ENCODE data around the gene POU2F2. TPM values are rescaled to one million over a fixed set of nuclear protein-coding genes. Genes with fewer than 3 reads are reported as not detected.
A peak's percentile ranks its signal among the peaks of the same experiment; 100 is the strongest.

POU2F2 gene
- total and polyA plus RNA-seq, 10 of the 15 experiments (the other 5 are each of a cell fraction or from before 2014, with no cell fraction given), result 4.4 to 62.4 (median 37.9) TPM

DNA sequence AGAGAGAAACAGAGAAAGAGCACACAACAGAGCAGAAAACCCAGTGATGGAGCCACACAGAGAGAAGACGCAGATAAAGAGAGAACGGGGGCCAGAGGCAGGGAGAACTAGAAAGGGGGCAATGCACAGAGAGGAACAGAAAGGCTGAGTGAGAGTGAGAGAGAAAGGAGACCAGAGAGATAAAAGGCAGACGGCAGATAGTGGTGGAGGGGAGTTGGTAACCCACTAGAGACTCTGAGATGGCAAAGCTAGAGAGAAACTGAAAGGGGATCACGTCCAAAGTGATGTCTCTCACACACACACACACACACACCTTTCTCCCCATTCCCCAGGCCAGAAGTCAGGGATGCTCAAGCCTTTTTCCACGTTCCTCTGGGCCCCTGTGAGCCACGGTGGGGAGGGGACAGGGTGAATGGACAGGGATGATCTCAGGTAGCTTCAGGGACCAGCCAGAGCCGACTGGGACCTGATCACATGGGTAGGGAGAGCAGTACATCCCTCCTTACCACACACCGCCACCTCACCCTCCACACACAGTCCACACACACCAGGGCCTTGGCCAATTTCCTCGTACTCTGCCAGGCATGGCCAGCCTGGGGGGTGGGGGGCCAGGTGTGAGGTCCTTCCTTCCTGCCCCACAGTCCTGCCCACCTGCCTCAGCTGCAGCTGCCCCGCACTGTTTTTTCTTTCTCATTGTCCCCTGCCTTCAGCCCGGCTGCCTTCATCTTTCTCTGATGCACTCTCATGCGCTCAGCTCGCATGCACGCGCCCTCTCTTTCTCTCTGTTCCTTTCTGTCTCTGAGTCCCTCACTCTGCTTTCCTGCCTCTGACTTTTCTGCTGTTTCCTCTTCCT, 22.5 kb upstream of the POU2F2 start:
- FAIRE-seq, result peak; percentile 75

More for the DNA sequence above, 22.5 kb upstream of the POU2F2 start:
- Histone ChIP-seq H3K36me3 (ENCODE audit: control insufficient read depth in 2 of 2, insufficient read depth in 2 of 2, low read length in 1 of 2) (no peaks in the 10 kb centered on the region), H3K79me2 (ENCODE audit: control insufficient read depth, insufficient read depth, low read length) (no peaks in the 10 kb centered on the region), H2AFZ (ENCODE audit: control insufficient read depth, low read depth, low read length) (0 out of 2 replicates have a peak overlapping the region, but pooled peaks have one; percentile 10), H3K9me3 (replicated peaks; ENCODE audit: control insufficient read depth, insufficient read depth, low read length) (no peaks in the 10 kb centered on the region), H3K4me2 (ENCODE audit: control insufficient read depth, insufficient read depth) (peak overlapping the region; percentile 48), H3K9ac (ENCODE audit: control insufficient read depth, insufficient read depth, low read length) (no peak overlapping the region; the same call in 1 of the 2 replicates), H3K27ac (ENCODE audit: control insufficient read depth, insufficient read depth) (no peak overlapping the region), H3K27me3 (replicated peaks in 1 of 2; ENCODE audit: control insufficient read depth in 2 of 2, insufficient read depth in 2 of 2, low read length in 1 of 2) (peaks cover 0 to 1% of the 10 kb centered on the region in 2 experiments; a peak in 1 of 4 replicates), H3K4me1 (ENCODE audit: control insufficient read depth, insufficient read depth, low read length) (peaks cover 9% of the 10 kb centered on the region), H4K20me1 (ENCODE audit: control insufficient read depth, insufficient read depth) (no peaks in the 10 kb centered on the region), H3K4me3 (0 out of 2 replicates have a peak overlapping the region, but pooled peaks have one; percentile 32)
- no TSS peak for BruUV-seq (replicated peaks)
- TF ChIP-seq ATF7 (IDR thresholded peaks at IDR 0.05; ENCODE audit: low read depth) (no peak), ASH2L (IDR thresholded peaks at IDR 0.05; ENCODE audit: borderline replicate concordance, low read depth) (no peak), CHD1 (IDR thresholded peaks at IDR 0.05; ENCODE audit: low read depth, low read length) (no peak), RFX5 (IDR thresholded peaks at IDR 0.05; ENCODE audit: low read depth, low read length) (no peak), ZNF274 (IDR thresholded peaks at IDR 0.05; ENCODE audit: insufficient read depth, insufficient read length) (no peak), FOXM1 (IDR thresholded peaks at IDR 0.05; ENCODE audit: low read depth, low read length) (no peak), EZH2 (IDR thresholded peaks at IDR 0.05; ENCODE audit: borderline replicate concordance, control insufficient read depth, low read depth, low read length) (no peak), NRF1 (conservative IDR thresholded peaks at IDR 0.05; ENCODE audit: low read depth, low read length) (no peak), RUNX3 (IDR thresholded peaks at IDR 0.05; ENCODE audit: low read length) (no peak)
- TF ChIP-seq, protein P1, sequence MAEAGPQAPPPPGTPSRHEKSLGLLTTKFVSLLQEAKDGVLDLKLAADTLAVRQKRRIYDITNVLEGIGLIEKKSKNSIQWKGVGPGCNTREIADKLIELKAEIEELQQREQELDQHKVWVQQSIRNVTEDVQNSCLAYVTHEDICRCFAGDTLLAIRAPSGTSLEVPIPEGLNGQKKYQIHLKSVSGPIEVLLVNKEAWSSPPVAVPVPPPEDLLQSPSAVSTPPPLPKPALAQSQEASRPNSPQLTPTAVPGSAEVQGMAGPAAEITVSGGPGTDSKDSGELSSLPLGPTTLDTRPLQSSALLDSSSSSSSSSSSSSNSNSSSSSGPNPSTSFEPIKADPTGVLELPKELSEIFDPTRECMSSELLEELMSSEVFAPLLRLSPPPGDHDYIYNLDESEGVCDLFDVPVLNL (IDR thresholded peaks at IDR 0.05; ENCODE audit: low read depth, low read length), result no peak
- TF ChIP-seq, protein P2, sequence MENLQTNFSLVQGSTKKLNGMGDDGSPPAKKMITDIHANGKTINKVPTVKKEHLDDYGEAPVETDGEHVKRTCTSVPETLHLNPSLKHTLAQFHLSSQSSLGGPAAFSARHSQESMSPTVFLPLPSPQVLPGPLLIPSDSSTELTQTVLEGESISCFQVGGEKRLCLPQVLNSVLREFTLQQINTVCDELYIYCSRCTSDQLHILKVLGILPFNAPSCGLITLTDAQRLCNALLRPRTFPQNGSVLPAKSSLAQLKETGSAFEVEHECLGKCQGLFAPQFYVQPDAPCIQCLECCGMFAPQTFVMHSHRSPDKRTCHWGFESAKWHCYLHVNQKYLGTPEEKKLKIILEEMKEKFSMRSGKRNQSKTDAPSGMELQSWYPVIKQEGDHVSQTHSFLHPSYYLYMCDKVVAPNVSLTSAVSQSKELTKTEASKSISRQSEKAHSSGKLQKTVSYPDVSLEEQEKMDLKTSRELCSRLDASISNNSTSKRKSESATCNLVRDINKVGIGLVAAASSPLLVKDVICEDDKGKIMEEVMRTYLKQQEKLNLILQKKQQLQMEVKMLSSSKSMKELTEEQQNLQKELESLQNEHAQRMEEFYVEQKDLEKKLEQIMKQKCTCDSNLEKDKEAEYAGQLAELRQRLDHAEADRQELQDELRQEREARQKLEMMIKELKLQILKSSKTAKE (IDR thresholded peaks at IDR 0.05; ENCODE audit: low read depth, poor library complexity, severe bottlenecking), result no peak
- ChIA-PET CTCF (no interaction called here), RAD21 (ENCODE audit: unreplicated experiment) (no interaction called here), POLR2A (no interaction called here), SMC1A (ENCODE audit: uncharacterized antibody, unreplicated experiment) (no interaction called here)
- peak; percentile 51 for ATAC-seq
- in situ Hi-C loops (cut with MboI), result no loop called here
- no peak for DNase-seq (ENCODE audit: low read depth, low spot score)
- WGBS (ENCODE audit: insufficient coverage, insufficient replicate concordance, low lambda C conversion rate, missing lambda C conversion rate), result 1% methylated on average over 13 of the region's 15 CpGs
- intact Hi-C loops (cut with micrococcal nuclease; ENCODE audit: unreplicated experiment), result no loop called here

All from GM12878 (cell line).